Activated naive CD8-positive, alpha-beta T cell treated with anti-CD3 and anti-CD28 coated beads, Interleukin-2, amount 50 U/mL, for 24 hours (primary cell): ENCODE data around the gene DDX6.
A peak's percentile ranks its signal among the peaks of the same experiment; 100 is the strongest.
"Not testable (repeated sequence)": the region's sequence is repeated elsewhere in the genome, so short reads cannot be mapped to it uniquely, and the experiment has no call there.

Experiments used
- ATAC-seq: fragments of 150-1000 bp; cut with Tn5 transposase; one replicate; pipeline ENCODE4 v1.10.0; 2021
- DNase-seq: peaks from one replicate; pipeline ENCODE4 v3.0.0; 2021
- H3K27ac Mint-ChIP-seq: one replicate; pipeline ENCODE4 v1.8.0; 2021; ENCODE audit warnings: mild to moderate bottlenecking, mixed read lengths
- H3K27me3 Mint-ChIP-seq: one replicate; pipeline ENCODE4 v1.8.0; 2021; ENCODE audit warnings: mixed read lengths
- H3K36me3 Mint-ChIP-seq: one replicate; pipeline ENCODE4 v1.8.0; 2021; ENCODE audit warnings: low read depth, mixed read lengths
- H3K4me1 Mint-ChIP-seq: one replicate; pipeline ENCODE4 v1.8.0; 2021; ENCODE audit warnings: mixed read lengths
- H3K4me3 Mint-ChIP-seq: one replicate; pipeline ENCODE4 v1.8.0; 2021; ENCODE audit warnings: mild to moderate bottlenecking, moderate library complexity, mixed read lengths
- H3K9me3 Mint-ChIP-seq: one replicate; pipeline ENCODE4 v1.8.0; 2021; ENCODE audit warnings: mixed read lengths

DDX6 gene

DNA sequence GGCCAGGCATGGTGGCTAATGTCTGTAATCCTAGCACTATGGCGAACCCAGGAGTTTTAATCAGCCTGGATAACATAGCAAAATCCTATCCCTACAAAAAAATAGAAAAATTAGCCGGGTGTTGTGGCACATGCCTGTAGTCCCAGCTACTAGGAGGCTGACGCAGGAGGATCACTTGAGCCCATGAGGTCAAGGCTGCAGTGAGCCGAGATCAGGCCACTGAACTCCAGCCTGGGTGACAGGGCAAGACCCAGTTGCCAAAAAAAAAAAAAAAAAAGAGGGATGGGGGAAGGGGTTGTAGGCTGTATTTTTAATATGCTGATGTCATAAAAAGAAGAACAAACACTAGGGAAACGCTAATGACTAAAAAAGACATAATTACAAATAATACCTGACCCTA is 12.1 kb downstream of the DDX6 start:
- Mint-ChIP-seq H3K4me3 (no peak overlapping the region), H3K27ac (no peak overlapping the region), H3K9me3 (no peaks in the 10 kb centered on the region), H3K27me3 (no peaks in the 10 kb centered on the region), H3K36me3 (peaks cover 66% of the 10 kb centered on the region), H3K4me1 (peaks cover 57% of the 10 kb centered on the region)
- DNase-seq, result no peak
- ATAC-seq, result no peak

- peak overlapping the region; percentile 47 for H3K27ac Mint-ChIP-seq
- H3K9me3 Mint-ChIP-seq, result no peaks in the 10 kb centered on the region
- H3K4me3 Mint-ChIP-seq, result no peak overlapping the region
- H3K4me1 Mint-ChIP-seq, result peaks cover 78% of the 10 kb centered on the region
- ATAC-seq, result no peak
- H3K27me3 Mint-ChIP-seq, result no peaks in the 10 kb centered on the region
- DNase-seq, result no peak
- peaks cover 75% of the 10 kb centered on the region for H3K36me3 Mint-ChIP-seq
Measured at GRCh38 chr11:118774032-118774431, 16.9 kb downstream of the DDX6 start.

GRCh38 chr11:118771547-118772288 is 19.2 kb downstream of the DDX6 start:
- Mint-ChIP-seq H3K27me3 (no peaks in the 10 kb centered on the region), H3K9me3 (no peaks in the 10 kb centered on the region), H3K36me3 (peaks cover 74% of the 10 kb centered on the region), H3K4me1 (peaks cover 75% of the 10 kb centered on the region), H3K27ac (peak overlapping the region; percentile 81), H3K4me3 (peak overlapping the region; percentile 13)
- ATAC-seq, result no peak
- DNase-seq, result no peak

GRCh38 chr11:118768690-118769089 is 22.3 kb downstream of the DDX6 start:
- no peak for DNase-seq
- H3K27ac Mint-ChIP-seq, result peak overlapping the region; percentile 13
- no peak overlapping the region for H3K4me3 Mint-ChIP-seq
- H3K9me3 Mint-ChIP-seq, result no peaks in the 10 kb centered on the region
- no peak for ATAC-seq
- H3K27me3 Mint-ChIP-seq, result no peaks in the 10 kb centered on the region
- peaks cover 58% of the 10 kb centered on the region for H3K4me1 Mint-ChIP-seq
- peaks cover 65% of the 10 kb centered on the region for H3K36me3 Mint-ChIP-seq

DNA sequence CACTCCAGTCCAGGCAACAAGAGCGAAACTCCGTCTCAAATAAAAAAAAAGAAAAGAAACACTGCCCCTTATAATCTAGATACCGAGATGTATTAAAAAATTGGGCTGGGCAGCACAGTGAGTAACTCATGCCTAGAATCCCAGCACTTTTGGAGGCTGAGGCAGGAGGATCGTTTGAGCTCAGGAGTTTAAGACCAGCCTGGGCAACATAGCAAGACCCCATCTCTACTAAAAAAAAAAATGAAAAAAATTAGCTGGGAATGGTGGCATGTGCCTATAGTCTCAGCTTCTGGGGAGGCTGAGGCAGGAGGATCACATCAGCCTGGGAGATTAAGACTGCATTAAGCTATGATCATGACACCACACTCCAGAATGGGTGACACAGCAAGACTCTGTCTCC is 24.9 kb downstream of the DDX6 start:
- DNase-seq (no peak), ATAC-seq (no peak)
- Mint-ChIP-seq H3K27ac (no peak overlapping the region), H3K4me3 (no peak overlapping the region), H3K36me3 (peaks cover 60% of the 10 kb centered on the region), H3K4me1 (peaks cover 31% of the 10 kb centered on the region), H3K9me3 (no peaks in the 10 kb centered on the region), H3K27me3 (no peaks in the 10 kb centered on the region)

- H3K27me3 Mint-ChIP-seq, H3K9me3 Mint-ChIP-seq, H3K4me3 Mint-ChIP-seq, DNase-seq, H3K27ac Mint-ChIP-seq, ATAC-seq: not testable (repeated sequence)
- Mint-ChIP-seq H3K36me3 (peaks cover 55% of the 10 kb centered on the region), H3K4me1 (peaks cover 23% of the 10 kb centered on the region)
Measured at GRCh38 chr11:118765095-118765691, 25.8 kb downstream of the DDX6 start.

- Mint-ChIP-seq H3K4me3 (no peak overlapping the region), H3K4me1 (peaks cover 6% of the 10 kb centered on the region), H3K36me3 (peaks cover 59% of the 10 kb centered on the region), H3K27me3 (no peaks in the 10 kb centered on the region), H3K27ac (no peak overlapping the region), H3K9me3 (no peaks in the 10 kb centered on the region)
- ATAC-seq (no peak), DNase-seq (no peak)
Measured at GRCh38 chr11:118763041-118763440, 27.9 kb downstream of the DDX6 start.

DNA sequence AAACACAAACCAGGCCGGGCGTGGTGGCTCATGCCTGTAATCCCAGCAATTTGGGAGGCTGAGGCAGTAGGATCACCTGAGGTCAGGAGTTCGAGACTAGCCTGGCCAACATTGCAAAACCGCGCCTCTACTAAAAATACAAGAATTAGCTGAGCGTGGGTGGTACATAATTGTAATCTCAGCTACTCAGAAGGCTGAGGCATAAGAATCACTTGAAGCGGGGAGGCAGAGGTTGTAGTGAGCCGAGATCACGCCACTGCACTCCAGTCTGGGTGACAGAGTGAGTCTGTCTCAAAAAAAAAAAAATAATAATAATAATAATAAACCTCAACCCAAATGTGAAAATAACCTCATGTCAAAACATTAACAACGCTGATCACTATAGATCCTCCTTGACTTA is 29.0 kb downstream of the DDX6 start:
- not testable (repeated sequence) for H3K27ac Mint-ChIP-seq, H3K27me3 Mint-ChIP-seq, DNase-seq, H3K4me3 Mint-ChIP-seq, H3K4me1 Mint-ChIP-seq, H3K9me3 Mint-ChIP-seq, ATAC-seq
- H3K36me3 Mint-ChIP-seq, result peaks cover 57% of the 10 kb centered on the region

GRCh38 chr11:118757876-118758399 is 33.0 kb downstream of the DDX6 start:
- ATAC-seq (no peak), DNase-seq (no peak)
- H3K27me3 Mint-ChIP-seq, result no peaks in the 10 kb centered on the region
- H3K4me1 Mint-ChIP-seq, result no peaks in the 10 kb centered on the region
- no peak overlapping the region for H3K27ac Mint-ChIP-seq
- peaks cover 70% of the 10 kb centered on the region for H3K36me3 Mint-ChIP-seq
- H3K9me3 Mint-ChIP-seq, result no peaks in the 10 kb centered on the region
- H3K4me3 Mint-ChIP-seq, result no peak overlapping the region

- Mint-ChIP-seq H3K4me3 (no peak overlapping the region), H3K27ac (no peak overlapping the region), H3K27me3 (no peaks in the 10 kb centered on the region), H3K9me3 (no peaks in the 10 kb centered on the region), H3K4me1 (peaks cover 8% of the 10 kb centered on the region), H3K36me3 (peaks cover 66% of the 10 kb centered on the region)
- DNase-seq (no peak), ATAC-seq (no peak)
Measured at GRCh38 chr11:118752654-118753053, 38.3 kb downstream of the DDX6 start.

- Mint-ChIP-seq H3K9me3 (no peaks in the 10 kb centered on the region), H3K27ac (no peak overlapping the region), H3K4me1 (peaks cover 8% of the 10 kb centered on the region), H3K27me3 (no peaks in the 10 kb centered on the region), H3K36me3 (peaks cover 37% of the 10 kb centered on the region), H3K4me3 (no peak overlapping the region)
- DNase-seq (no peak), ATAC-seq (no peak)
Measured at GRCh38 chr11:118749429-118749828, 41.5 kb downstream of the DDX6 start.

- H3K4me3 Mint-ChIP-seq, result no peak overlapping the region
- no peaks in the 10 kb centered on the region for H3K27me3 Mint-ChIP-seq
Measured at GRCh38 chr11:118748056-118748455, 42.9 kb downstream of the DDX6 start.

GRCh38 chr11:118746988-118747585 is 43.9 kb downstream of the DDX6 start:
- Mint-ChIP-seq H3K4me1 (peaks cover 8% of the 10 kb centered on the region), H3K27ac (no peak overlapping the region), H3K9me3 (no peaks in the 10 kb centered on the region), H3K36me3 (peaks cover 22% of the 10 kb centered on the region), H3K27me3 (no peaks in the 10 kb centered on the region), H3K4me3 (no peak overlapping the region)
- DNase-seq, result no peak
- no peak for ATAC-seq

More at GRCh38 chr11:118748056-118748455, 42.9 kb downstream of the DDX6 start:
- no peak for DNase-seq
- H3K4me1 Mint-ChIP-seq, result peaks cover 8% of the 10 kb centered on the region
- no peak for ATAC-seq
- H3K36me3 Mint-ChIP-seq, result peaks cover 28% of the 10 kb centered on the region
- no peaks in the 10 kb centered on the region for H3K9me3 Mint-ChIP-seq
- H3K27ac Mint-ChIP-seq, result no peak overlapping the region

DNA sequence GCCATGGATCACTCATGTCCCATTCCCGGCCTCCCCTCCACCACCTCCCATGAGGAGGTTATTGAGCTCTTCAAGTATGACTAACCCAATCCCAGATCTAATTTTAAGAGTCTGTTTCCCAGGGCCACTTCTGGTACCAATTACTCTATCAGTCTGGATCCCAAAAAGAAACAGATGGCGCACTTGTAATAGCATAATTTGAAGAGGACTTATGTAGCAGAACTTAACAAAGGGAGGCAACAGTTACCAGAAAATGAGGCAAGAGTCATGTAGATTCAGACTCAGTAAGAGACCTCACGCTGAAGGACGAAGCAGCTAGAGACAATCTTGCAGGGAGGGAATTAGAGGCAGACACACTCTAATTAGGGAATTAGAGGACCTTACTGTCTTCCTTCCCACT is 46.9 kb downstream of the DDX6 start:
- ATAC-seq, result no peak
- no peak for DNase-seq
- Mint-ChIP-seq H3K27me3 (no peaks in the 10 kb centered on the region), H3K36me3 (peaks cover 3% of the 10 kb centered on the region), H3K4me1 (no peaks in the 10 kb centered on the region), H3K27ac (no peak overlapping the region), H3K9me3 (no peaks in the 10 kb centered on the region), H3K4me3 (no peak overlapping the region)

DNA sequence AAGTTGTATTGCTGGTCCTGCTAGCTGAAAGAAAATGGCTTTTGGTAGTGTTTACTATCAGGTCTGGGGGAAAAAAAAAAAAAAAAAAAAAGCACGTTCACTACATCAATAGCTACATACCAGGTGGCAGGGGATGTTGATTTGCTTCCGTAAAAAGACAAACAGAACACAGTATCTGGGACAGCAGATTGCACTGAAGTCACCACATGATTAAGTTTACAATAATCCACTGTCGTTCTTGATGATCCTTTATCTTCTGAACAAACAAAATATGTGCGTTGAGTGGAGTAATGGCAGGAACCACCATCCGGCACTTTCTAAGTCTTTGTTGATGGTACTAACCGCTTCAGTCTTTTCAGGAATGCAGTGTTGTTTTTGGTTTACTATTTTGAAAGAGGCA is 48.7 kb downstream of the DDX6 start:
- H3K4me1 Mint-ChIP-seq, result no peaks in the 10 kb centered on the region
- no peaks in the 10 kb centered on the region for H3K9me3 Mint-ChIP-seq
- no peaks in the 10 kb centered on the region for H3K27me3 Mint-ChIP-seq
- no peak overlapping the region for H3K27ac Mint-ChIP-seq
- ATAC-seq (no peak), DNase-seq (no peak)
- H3K36me3 Mint-ChIP-seq, result no peaks in the 10 kb centered on the region
- H3K4me3 Mint-ChIP-seq, result no peak overlapping the region
